GM12891 (cell line): ENCODE results near the gene TREML1.

ENCODE experiments used
- POLR2A ChIP-seq: IDR thresholded peaks from 2 replicates; pipeline ENCODE4 v1.6.1; 2011; ENCODE audit warnings: low read depth, low read length, control low read depth
- POLR2AphosphoS5 ChIP-seq: IDR thresholded peaks from 2 replicates; pipeline ENCODE4 v1.6.1; 2011; ENCODE audit warnings: low read depth, low read length, control low read depth
- POU2F2 ChIP-seq: IDR thresholded peaks from 2 replicates; pipeline ENCODE4 v1.6.1; 2011; ENCODE audit warnings: low read depth, mild to moderate bottlenecking, control low read depth, low read length, moderate library complexity
- TAF1 ChIP-seq: IDR thresholded peaks from 2 replicates; pipeline ENCODE4 v1.6.1; 2011; ENCODE audit warnings: low read depth, low read length, control low read depth

GRCh38 chr6:41162687-41163418 lies 8.7 kb upstream of the TREML1 start, which contains the start of gene TREM2:
- TF ChIP-seq POLR2A: no peak
- TF ChIP-seq POLR2AphosphoS5: no peak
- no peak for TF ChIP-seq TAF1
- no peak for TF ChIP-seq POU2F2
